ENCODE data around the gene TEFM.
"Not testable (repeated sequence)": the region's sequence is repeated elsewhere in the genome, so short reads cannot be mapped to it uniquely, and the experiment has no call there.

Gene TEFM, protein sequence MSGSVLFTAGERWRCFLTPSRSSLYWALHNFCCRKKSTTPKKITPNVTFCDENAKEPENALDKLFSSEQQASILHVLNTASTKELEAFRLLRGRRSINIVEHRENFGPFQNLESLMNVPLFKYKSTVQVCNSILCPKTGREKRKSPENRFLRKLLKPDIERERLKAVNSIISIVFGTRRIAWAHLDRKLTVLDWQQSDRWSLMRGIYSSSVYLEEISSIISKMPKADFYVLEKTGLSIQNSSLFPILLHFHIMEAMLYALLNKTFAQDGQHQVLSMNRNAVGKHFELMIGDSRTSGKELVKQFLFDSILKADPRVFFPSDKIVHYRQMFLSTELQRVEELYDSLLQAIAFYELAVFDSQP

GRCh38 chr17:30906101-30906911, at the start of gene TEFM:
TSS of gene TEFM (minus strand) at chr17:30906238. CDS start at chr17:30906198, 40 bp downstream.
- peak; percentile 66 to 75 for DNase-seq (ENCODE audit: extremely low read depth in 1 of 2, low read depth in 1 of 2)

DNA sequence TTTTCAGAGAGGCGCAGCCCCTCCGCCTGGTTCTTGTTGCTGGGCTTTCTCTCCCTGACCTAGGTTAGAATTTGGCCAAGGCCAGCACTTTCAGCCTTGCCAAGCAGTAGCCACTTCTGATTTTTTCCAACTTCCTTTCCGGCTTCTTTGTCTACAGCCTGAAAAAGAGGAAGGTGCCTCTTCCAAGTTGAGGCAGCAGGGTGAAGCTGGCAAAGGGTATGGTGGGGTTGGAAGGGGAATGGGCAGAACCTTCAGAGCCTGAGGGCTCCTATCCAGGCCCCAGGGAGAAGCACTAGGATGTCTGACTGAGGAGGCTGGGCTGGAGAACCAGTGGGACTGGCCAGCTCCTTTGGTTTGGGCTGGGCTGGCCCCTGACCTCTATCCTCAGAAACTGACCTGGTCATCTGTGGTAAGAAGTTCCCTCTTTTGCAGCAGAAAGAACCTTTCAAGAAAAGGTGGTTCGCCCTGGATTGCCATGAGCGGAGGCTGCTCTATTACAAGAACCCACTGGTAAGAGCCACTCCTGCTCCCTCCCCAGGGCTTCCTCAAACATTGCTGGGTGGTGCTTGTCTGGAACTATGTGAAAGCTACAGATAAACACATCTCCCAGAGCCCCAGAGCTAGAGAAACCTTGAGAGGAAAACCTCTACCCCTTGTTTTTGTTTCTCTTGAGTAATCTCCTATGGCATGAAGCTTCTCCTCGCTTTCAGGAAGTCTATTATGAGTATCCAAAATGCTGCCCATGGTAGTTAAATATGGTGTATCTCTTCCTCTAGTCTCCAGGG, 48.2 kb upstream of the TEFM start:
- DNase-seq (ENCODE audit: extremely low read depth in 1 of 2, low read depth in 1 of 2): no peak

DNA sequence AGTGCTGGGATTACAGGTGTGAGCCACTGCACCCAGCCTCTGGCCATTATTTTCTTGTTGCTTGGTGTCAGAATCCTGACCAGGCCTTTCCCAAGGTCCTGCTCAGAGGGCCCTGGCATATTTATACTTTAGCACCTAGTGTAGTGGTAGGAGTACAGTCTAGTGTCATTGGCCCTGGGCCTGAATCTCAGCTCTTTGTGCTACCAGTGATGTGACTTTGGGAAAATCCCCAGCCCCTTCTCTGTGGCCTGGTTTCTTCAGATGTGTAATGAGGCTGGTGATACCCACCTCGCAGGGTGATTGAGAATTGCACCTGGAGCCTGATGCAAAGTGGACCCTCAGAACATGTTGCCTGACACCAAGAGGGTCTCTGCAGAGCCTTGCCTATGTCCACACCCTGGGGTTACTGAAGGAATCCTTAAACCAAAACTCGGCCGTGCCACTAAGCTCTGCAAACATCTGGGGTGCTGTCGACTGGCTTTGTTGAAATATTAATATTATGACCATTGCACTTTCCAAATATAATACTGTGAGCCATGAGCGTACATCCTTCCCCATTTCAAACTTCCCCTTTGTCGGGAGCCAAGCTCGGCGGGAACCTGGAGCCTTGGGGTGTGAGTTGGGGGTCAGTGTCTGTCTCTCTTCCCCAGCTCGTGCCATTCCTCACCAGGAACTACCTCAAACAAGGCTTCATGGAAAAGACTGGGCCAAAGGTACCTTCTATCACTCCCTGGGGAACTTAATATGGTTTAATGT, 46.8 kb upstream of the TEFM start:
- no peak for DNase-seq (ENCODE audit: extremely low read depth in 1 of 2, low read depth in 1 of 2)

- DNase-seq (ENCODE audit: extremely low read depth in 1 of 2, low read depth in 1 of 2): no peak
These were observed 44.8 kb upstream of the TEFM start for GRCh38 chr17:30950669-30951399.

GRCh38 chr17:30950189-30950588, 44.2 kb upstream of the TEFM start:
- no peak for DNase-seq (ENCODE audit: extremely low read depth in 1 of 2, low read depth in 1 of 2)

- no peak for DNase-seq (ENCODE audit: extremely low read depth in 1 of 2, low read depth in 1 of 2)
These were observed 41.8 kb upstream of the TEFM start for GRCh38 chr17:30947796-30948195.

DNA sequence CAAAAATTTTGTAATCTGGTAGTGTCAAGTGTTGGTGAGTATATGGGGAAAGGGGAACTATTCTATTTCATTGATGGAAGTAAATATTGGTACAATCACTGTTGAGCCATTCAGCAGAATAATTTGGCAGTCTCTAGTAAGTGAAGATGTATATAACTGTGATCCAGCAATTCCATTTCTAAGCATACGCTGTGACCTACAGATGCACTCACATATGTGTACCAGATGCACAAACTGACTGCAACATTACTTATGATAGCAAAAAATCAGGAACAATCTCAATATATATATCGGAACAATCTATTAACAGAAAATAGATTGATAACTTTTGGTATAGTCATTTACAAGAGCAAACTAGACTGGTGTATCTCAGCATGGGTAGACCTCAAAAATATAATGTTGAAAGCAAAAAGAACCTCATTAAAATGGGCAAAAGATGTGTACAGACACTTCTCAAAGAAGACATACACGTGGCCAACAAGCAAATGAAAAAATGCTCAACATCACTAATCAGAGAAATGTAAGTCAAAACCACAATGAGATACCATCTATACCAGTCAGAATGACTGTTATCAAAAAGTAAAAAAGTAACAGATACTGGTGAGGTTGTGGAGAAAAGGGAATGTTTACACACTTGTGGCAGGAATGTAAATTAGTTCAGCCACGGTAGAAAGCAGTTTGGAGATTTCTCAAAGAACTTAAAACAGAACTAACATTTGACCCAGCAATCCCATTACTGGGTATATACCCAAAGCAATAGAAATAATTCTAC, 36.5 kb upstream of the TEFM start:
- no peak for DNase-seq (ENCODE audit: extremely low read depth in 1 of 2, low read depth in 1 of 2)

DNA sequence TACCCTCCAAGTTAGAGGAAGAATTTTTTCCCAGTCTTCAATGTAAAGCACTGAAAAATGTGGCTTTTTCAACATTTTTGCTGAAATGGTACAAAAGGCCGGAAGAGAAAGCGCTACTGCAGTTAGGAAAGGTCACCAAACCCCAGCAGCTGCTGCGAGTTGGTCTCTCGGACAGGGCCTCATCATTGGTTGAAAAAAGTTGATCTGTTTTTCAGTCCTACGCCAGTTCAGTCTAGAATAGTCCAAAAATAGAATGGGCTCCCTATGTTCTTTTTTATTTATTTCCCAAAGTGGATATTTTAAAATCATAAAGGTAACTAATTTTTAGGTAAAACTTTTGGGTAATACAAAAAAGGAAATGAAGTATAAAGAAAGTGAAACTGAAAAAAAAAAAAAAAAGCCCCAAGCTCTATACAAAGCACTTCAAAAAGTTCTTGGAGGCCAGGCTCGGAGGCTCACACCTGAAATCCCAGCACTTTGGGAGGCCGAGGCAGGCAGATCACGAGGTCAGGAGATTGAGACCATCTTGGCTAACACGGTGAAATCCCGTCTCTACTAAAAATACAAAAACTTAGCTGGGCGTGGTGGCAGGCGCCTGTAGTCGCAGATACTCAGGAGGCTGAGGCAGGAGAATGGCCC, 33.1 kb upstream of the TEFM start:
- DNase-seq (ENCODE audit: extremely low read depth in 1 of 2, low read depth in 1 of 2): no peak

- DNase-seq (ENCODE audit: extremely low read depth in 1 of 2, low read depth in 1 of 2): no peak
These were observed 27.9 kb upstream of the TEFM start for GRCh38 chr17:30933966-30934365.

DNA sequence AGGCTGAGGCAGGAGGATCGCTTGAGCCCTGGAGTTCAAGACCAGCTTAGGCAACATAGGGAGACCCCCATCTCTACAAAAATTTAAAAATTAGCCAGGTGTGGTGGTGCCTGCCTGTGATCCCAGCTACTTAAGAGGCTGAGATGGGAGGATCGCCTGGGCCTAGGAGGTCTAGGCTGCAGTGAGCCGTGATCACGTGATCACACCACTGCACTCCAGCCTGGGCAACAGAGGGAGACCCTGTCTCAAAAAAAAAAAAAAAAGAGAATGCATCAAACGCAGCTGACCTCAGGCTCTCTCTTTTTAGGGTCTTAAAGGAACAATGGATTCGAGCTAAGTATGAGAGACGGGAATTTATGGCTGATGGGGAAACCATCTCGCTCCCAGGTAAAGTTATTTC, 25.5 kb upstream of the TEFM start:
- DNase-seq (ENCODE audit: extremely low read depth in 1 of 2, low read depth in 1 of 2): not testable (repeated sequence)

DNA sequence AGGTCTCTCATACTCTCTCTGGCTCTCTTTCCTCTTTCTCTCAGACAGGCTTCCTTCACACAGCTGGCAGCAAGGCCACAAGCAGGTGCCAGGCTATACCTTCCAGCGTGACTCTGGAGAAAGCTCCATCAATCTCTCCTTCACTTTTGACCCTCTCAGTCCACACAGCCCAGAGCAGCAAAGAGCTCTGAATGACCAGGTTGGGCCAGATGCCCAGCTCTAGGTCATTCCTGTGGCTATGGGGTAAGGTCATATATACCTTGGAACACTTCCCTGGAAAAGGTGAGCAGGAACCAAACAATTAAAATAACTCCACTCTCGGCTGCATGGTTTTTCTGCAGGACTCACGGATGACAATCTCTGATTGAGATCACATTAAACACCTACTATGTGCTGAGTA, 24.5 kb upstream of the TEFM start:
- no peak for DNase-seq (ENCODE audit: extremely low read depth in 1 of 2, low read depth in 1 of 2)

DNA sequence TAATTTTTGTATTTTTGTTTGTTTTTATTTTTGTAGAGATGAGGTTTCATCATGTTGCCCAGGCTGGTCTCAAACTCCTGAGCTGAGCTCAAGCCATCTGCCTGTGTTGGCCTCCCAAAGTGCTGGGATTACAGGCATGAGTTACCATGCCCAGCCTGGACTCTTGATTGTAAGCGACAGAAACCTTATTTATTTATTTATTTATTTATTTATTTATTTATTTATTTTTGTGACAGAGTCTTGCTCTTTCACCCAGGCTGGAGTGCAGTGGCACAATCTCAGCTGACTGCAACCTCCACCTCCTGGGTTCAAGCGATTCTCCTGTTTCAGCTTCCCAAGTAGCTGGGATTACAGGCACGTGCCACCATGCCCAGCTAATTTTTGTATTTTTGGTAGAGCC, 23.8 kb upstream of the TEFM start:
- not testable (repeated sequence) for DNase-seq (ENCODE audit: extremely low read depth in 1 of 2, low read depth in 1 of 2)

DNA sequence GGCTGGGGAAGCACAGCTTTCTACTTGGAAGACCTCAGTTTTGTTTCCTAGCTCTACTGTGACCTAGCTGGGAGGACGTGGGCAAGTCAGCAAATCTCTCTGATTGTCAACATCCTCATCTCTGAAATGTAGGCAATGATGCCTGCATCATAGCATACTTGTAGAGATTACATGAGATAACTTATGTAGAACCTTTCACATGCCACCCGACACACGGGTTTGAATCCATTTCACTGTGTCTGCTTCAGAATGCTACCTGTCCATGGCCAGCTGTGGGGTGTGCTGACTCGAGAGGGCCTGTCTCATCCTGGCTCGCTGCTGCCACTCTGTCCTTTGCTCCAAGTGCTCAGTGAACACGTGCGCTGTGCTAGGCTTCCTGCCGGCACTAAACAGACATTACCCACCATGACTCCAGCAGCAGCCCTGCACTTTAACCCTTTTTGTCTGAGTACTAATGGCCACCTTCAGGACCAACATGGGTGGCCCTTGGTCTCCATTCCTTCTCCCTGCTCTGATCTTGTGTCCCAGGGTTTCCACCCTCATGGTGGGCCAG, 23.1 kb upstream of the TEFM start:
- no peak for DNase-seq (ENCODE audit: extremely low read depth in 1 of 2, low read depth in 1 of 2)

- no peak for DNase-seq (ENCODE audit: extremely low read depth in 1 of 2, low read depth in 1 of 2)
These were observed 22.5 kb upstream of the TEFM start for GRCh38 chr17:30928584-30928983.

DNA sequence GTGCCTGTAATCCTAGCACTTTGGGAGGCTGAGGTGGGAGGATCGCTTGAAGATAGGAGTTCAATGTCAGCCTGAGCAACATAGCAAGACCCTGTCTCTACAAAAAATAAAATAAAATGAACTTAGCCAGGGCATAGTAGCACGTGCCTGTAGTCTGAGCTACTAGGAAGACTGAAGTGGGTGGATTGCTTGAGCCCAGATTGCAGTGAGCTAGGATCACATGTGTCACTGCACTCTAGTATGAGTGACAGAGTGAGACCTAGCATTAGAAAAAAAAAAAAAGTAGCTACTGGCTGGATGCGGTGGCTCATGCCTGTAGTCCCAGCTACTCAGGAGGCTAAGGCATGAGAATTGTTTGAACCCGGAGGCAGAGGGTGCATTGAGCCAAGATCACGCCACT, 21.7 kb upstream of the TEFM start:
- DNase-seq (ENCODE audit: extremely low read depth in 1 of 2, low read depth in 1 of 2): no peak

DNA sequence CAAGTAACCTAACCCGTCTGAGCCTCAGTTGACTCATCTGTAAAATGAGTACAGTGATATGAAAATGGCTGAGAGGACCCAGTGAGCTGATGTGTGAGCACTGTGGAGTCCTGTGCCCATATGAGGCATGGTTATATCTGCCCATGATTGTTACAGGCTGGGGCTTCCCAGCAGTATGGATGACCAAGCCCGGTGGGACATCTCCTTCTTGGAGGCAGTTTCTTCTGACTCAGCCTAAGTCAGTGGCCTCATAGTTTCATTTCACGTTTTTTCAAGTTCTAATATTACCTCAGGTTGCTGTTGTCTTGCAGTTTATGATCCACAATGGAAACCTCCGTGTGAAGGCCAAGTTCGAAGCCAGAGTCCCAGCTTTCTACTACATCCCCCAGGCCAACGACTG, 20.5 kb upstream of the TEFM start:
- DNase-seq (ENCODE audit: extremely low read depth in 1 of 2, low read depth in 1 of 2): no peak

- no peak for DNase-seq (ENCODE audit: extremely low read depth in 1 of 2, low read depth in 1 of 2)
These were observed 18.3 kb upstream of the TEFM start for GRCh38 chr17:30924341-30924740.

DNA sequence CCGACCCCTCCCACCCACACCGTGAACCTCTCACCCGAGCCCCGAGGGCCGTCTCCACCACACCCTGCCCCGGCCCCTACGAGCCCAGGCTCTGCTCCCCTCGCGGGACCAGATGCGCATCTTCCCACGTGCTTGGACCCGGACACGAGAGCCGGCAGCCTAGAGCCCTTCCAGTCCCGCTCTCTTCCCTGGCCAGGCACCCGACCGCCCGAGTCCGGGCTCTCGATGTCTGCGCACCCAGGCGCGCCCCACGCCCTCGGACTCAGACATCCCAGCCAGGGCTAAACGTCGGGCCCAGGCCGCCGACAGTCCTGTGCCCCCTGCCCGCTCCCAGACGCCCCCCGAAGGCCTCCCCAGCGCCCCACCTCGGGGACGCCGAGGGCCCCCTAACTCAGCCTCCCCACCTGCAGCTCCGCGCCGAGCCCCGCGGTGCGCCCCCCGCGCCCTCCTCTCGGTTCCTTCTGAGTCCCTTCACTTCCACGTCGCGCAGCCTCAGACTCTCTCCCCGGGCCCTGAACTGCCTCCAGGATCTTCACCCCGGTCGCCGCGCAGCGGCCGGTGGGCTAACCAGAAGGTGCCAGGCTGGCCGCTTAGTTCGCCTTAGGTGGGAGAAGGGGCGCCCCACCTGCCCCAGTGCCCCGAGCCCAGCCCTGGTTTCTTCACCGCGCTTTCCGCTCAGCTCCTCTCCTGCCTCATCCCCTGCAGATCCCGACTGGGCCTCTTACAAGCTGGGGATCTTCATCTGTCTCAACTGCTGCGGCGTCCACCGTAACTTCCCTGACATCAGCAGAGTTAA, 16.4 kb upstream of the TEFM start:
- no peak for DNase-seq (ENCODE audit: extremely low read depth in 1 of 2, low read depth in 1 of 2)
